Upper lobe of left lung (tissue), 4 donors: ENCODE data around the gene DEFB132.

Experiments used
- CTCF ChIP-seq, 6 experiments: fragments of 450-650 bp in 4 of 6; fragments of 200-600 bp in 2 of 6; sonication (generic) in 2 of 6; IDR thresholded peaks; one replicate each; pipeline ENCODE4 v1.5.1; 2016 to 2019; ENCODE audit warnings: antibody characterized with exemption in 6 of 6
- POLR2A ChIP-seq, 4 donors: fragments of 450-650 bp; IDR thresholded peaks; one replicate each; pipeline ENCODE4 v1.5.1; 2016 to 2017; ENCODE audit warnings: antibody characterized with exemption in 4 of 4, mild to moderate bottlenecking in 2 of 4
- POLR2AphosphoS5 ChIP-seq, 2 donors: sonication (generic); formaldehyde crosslinking; IDR thresholded peaks; one replicate each; pipeline ENCODE4 v1.5.1; 2017; ENCODE audit warnings: antibody characterized with exemption in 2 of 2

GRCh38 chr20:258269-258858 is 840 bp downstream of the DEFB132 start:
- TF ChIP-seq POLR2A (IDR thresholded peaks at IDR 0.05) (no peak), CTCF (IDR thresholded peaks at IDR 0.05) (no peak), POLR2AphosphoS5 (IDR thresholded peaks at IDR 0.05) (no peak)
